Activated CD4-positive, alpha-beta memory T cell treated with anti-CD3 and anti-CD28 coated beads, Interleukin-2, amount 10 ng/mL, durations not matched to agents 7 days and 5 days (primary cell): ENCODE measurements around the gene ASB4. TPM values are rescaled to one million over a fixed set of nuclear protein-coding genes. Genes with fewer than 3 reads are reported as not detected.

ENCODE experiments used
- CTCF ChIA-PET: fragments of 350-600 bp; sonication (Branson Sonifier 250); formaldehyde crosslinking; loops from one replicate; lab custom pipeline; 2021; ENCODE audit warnings: antibody characterized with exemption, inconsistent platforms; lab: Charles Lee
- POLR2A ChIA-PET: fragments of 350-600 bp; sonication (Branson Sonifier 250); formaldehyde crosslinking; loops from one replicate; lab custom pipeline; 2021; ENCODE audit warnings: antibody characterized with exemption; lab: Charles Lee
- DNase-seq: peaks from one replicate; pipeline ENCODE4 v3.0.0-alpha.2; 2020
- H3K27ac Mint-ChIP-seq: one replicate; pipeline ENCODE4 v1.8.0; 2021; ENCODE audit warnings: mild to moderate bottlenecking, mixed read lengths
- H3K27me3 Mint-ChIP-seq: one replicate; pipeline ENCODE4 v1.8.0; 2021; ENCODE audit warnings: mixed read lengths
- H3K36me3 Mint-ChIP-seq: one replicate; pipeline ENCODE4 v1.8.0; 2021; ENCODE audit warnings: low read depth, mixed read lengths
- H3K4me1 Mint-ChIP-seq: one replicate; pipeline ENCODE4 v1.8.0; 2021; ENCODE audit warnings: mixed read lengths
- H3K4me3 Mint-ChIP-seq: one replicate; pipeline ENCODE4 v1.8.0; 2021; ENCODE audit warnings: mild to moderate bottlenecking, mixed read lengths
- H3K9me3 Mint-ChIP-seq: one replicate; pipeline ENCODE4 v1.8.0; 2021; ENCODE audit warnings: mixed read lengths
- total RNA-seq, 2 experiments: library from RNA; stranded (reverse); gene quantifications; one replicate each; pipeline ENCODE4 v1.2.3, GENCODE V29; 2021

The ASB4 gene
- total RNA-seq, 2 experiments from 2014 or later = not detected

DNA sequence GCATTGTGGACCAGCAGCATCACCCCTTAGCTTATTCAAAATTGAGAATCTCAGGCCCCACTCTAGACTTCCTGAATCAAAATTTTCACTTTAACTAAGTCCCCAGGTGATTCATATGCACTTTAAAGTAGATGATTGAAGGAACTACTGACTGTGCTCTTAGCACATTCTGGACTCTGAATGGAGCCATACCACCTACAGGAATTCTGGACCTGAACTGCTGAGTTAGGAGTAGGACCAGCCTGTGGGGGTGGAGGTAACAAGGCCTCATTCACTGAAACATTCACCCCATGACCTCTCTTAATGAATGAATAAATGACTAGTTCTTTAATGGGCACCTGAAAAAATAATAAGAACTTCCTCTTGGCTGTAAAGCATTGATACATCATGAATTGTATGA is 103.3 kb downstream of the ASB4 start:
- no peak for DNase-seq
- Mint-ChIP-seq H3K27ac (no peak overlapping the region), H3K36me3 (no peaks in the 10 kb centered on the region), H3K9me3 (no peaks in the 10 kb centered on the region), H3K4me3 (no peak overlapping the region), H3K27me3 (peaks cover 2% of the 10 kb centered on the region), H3K4me1 (no peaks in the 10 kb centered on the region)
- CTCF ChIA-PET = no interaction called here
- POLR2A ChIA-PET = no interaction called here

DNA sequence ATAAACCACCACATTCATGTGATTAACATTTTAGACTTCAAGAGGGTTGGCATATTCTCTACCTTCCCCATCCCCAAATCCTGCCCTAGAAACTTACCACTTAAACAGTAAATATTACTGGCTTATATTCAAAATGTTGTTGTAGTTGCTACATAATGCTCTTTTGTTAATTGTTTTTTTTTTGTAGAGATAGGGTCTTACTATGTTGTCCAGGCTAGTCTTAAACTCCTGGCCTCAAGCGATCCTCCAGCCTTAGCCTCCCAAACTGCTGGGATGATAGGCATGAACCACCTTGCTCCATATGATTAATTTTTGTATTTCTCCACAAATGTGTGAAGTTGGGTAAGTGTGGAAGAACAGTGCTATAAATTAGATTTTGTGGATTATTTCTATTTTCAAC is 104.0 kb downstream of the ASB4 start:
- no peak overlapping the region for H3K27ac Mint-ChIP-seq
- ChIA-PET POLR2A (no interaction called here), CTCF (no interaction called here)
- H3K4me1 Mint-ChIP-seq = no peaks in the 10 kb centered on the region
- H3K27me3 Mint-ChIP-seq = no peaks in the 10 kb centered on the region
- DNase-seq = no peak
- no peak overlapping the region for H3K4me3 Mint-ChIP-seq
- H3K36me3 Mint-ChIP-seq = no peaks in the 10 kb centered on the region
- no peaks in the 10 kb centered on the region for H3K9me3 Mint-ChIP-seq

Other genes starting within 250 kb of the ASB4 start
- not detected for gene PON1, start 161.4 kb upstream of the ASB4 start, total RNA-seq
- gene PON3, start 89.6 kb upstream of the ASB4 start, total RNA-seq = not detected
- gene PON2, start 50.9 kb upstream of the ASB4 start, total RNA-seq = 1 to 10 TPM; 3.5 to 4.3 TPM
- not detected for gene PDK4, start 110.6 kb downstream of the ASB4 start, total RNA-seq